HEK293T (cell line): ENCODE measurements around the gene SLC25A33.
A peak's percentile ranks its signal among the peaks of the same experiment; 100 is the strongest.

Source experiments
- CTCF ChIA-PET: fragments of 350-600 bp; formaldehyde crosslinking; extraction: SDS; loops from one replicate; lab custom pipeline; 2021; ENCODE audit warnings: antibody characterized with exemption, inconsistent platforms; lab: Yijun Ruan, JAX
- POLR2A ChIA-PET: fragments of 350-600 bp; formaldehyde crosslinking; extraction: SDS; loops from one replicate; lab custom pipeline; 2020; ENCODE audit warnings: antibody characterized with exemption, inconsistent platforms; lab: Yijun Ruan, JAX
- DNase-seq: peaks from one replicate; pipeline ENCODE4 v3.0.0; 2012; ENCODE audit warnings: mixed read lengths; ENCODE audit errors: extremely low spot score
- ARNT ChIP-seq: fragments of 450-650 bp; IDR thresholded peaks from 2 replicates; pipeline ENCODE4 v1.6.1; 2017; ENCODE audit warnings: mild to moderate bottlenecking
- BHLHE40 ChIP-seq: fragments of 450-650 bp; IDR thresholded peaks from 2 replicates; pipeline ENCODE4 v1.6.1; 2016; ENCODE audit warnings: mild to moderate bottlenecking, moderate library complexity, borderline replicate concordance
- CTBP1 ChIP-seq: fragments of 450-650 bp; IDR thresholded peaks from 2 replicates; pipeline ENCODE4 v1.6.1; 2016; ENCODE audit warnings: borderline replicate concordance
- ELF4 ChIP-seq: fragments of 450-650 bp; IDR thresholded peaks from 2 replicates; pipeline ENCODE4 v1.6.1; 2017; ENCODE audit warnings: antibody characterized with exemption
- FOXA1 ChIP-seq: fragments of 450-650 bp; IDR thresholded peaks from 2 replicates; pipeline ENCODE4 v1.6.1; 2016; ENCODE audit warnings: mild to moderate bottlenecking
- FOXK2 ChIP-seq: fragments of 450-650 bp; IDR thresholded peaks from 2 replicates; pipeline ENCODE4 v1.6.1; 2016; ENCODE audit warnings: mild to moderate bottlenecking
- FOXM1 ChIP-seq: fragments of 450-650 bp; IDR thresholded peaks from 2 replicates; pipeline ENCODE4 v1.6.1; 2017; ENCODE audit warnings: mild to moderate bottlenecking, borderline replicate concordance
- HDGF ChIP-seq: fragments of 450-650 bp; IDR thresholded peaks from 2 replicates; pipeline ENCODE4 v1.6.1; 2017; ENCODE audit warnings: antibody characterized with exemption, borderline replicate concordance
- L3MBTL2 ChIP-seq: fragments of 450-650 bp; conservative IDR thresholded peaks from 2 replicates; pipeline ENCODE4 v1.6.1; 2016; ENCODE audit warnings: mild to moderate bottlenecking
- LEF1 ChIP-seq: fragments of 450-650 bp; IDR thresholded peaks from 2 replicates; pipeline ENCODE4 v1.6.1; 2017; ENCODE audit warnings: mild to moderate bottlenecking, borderline replicate concordance
- NFRKB ChIP-seq: fragments of 450-650 bp; IDR thresholded peaks from 2 replicates; pipeline ENCODE4 v1.6.1; 2016; ENCODE audit warnings: mild to moderate bottlenecking, moderate library complexity
- SP1 ChIP-seq: fragments of 450-650 bp; IDR thresholded peaks from 2 replicates; pipeline ENCODE4 v1.6.1; 2017
- SUZ12 ChIP-seq: fragments of 450-650 bp; IDR thresholded peaks from 2 replicates; pipeline ENCODE4 v1.6.1; 2016; ENCODE audit warnings: mild to moderate bottlenecking
- TARDBP ChIP-seq: fragments of 450-650 bp; IDR thresholded peaks from 2 replicates; pipeline ENCODE4 v1.6.1; 2016
- ZNF384 ChIP-seq: fragments of 450-650 bp; IDR thresholded peaks from 2 replicates; pipeline ENCODE4 v1.6.1; 2016
- TF ChIP-seq, protein P1 (sequence below): fragments of 450-650 bp; IDR thresholded peaks from 2 replicates; pipeline ENCODE4 v1.6.1; 2016

Gene SLC25A33

DNA sequence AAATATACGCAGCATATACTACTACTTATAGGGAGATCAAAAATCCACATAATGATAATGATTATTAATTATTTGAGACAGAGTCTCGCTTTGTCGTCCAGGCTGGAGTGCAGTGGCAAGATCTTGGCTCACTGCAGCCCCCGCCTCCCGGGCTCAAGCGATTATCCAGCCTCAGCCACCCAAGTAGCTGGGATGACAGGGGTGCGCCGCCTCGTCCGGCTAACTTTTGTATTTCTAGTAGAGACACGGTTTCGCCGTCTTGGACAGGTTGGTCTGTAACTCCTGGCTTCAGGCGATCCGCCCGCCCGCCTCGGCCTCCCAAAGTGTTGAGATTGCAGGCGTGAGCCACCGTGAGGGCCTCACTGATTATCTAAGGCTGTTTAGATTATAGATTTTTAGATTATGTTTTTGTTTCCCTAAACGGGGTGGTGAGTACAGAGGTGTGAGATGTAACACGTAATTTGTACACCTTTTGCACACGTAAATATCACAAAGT, 548 bp upstream of the SLC25A33 start:
- TF ChIP-seq L3MBTL2 = peak; percentile 77
- TF ChIP-seq NFRKB = no peak
- no peak for TF ChIP-seq FOXA1
- TF ChIP-seq HDGF = 0 out of 2 replicates have a peak, but pooled peaks have one; percentile 27
- no peak for DNase-seq
- CTCF ChIA-PET = interaction anchor here (0.6 to 1.2 kb wide), 2 partner anchors 21 to 48 kb away, joined by 3 read pairs; no protein-coding TSS in a partner anchor
- POLR2A ChIA-PET = interaction anchor here (0.6 to 1.2 kb wide), 19 partner anchors 9 to 248 kb away, joined by 3 to 17 read pairs (median 4); no protein-coding TSS in a partner anchor

DNA sequence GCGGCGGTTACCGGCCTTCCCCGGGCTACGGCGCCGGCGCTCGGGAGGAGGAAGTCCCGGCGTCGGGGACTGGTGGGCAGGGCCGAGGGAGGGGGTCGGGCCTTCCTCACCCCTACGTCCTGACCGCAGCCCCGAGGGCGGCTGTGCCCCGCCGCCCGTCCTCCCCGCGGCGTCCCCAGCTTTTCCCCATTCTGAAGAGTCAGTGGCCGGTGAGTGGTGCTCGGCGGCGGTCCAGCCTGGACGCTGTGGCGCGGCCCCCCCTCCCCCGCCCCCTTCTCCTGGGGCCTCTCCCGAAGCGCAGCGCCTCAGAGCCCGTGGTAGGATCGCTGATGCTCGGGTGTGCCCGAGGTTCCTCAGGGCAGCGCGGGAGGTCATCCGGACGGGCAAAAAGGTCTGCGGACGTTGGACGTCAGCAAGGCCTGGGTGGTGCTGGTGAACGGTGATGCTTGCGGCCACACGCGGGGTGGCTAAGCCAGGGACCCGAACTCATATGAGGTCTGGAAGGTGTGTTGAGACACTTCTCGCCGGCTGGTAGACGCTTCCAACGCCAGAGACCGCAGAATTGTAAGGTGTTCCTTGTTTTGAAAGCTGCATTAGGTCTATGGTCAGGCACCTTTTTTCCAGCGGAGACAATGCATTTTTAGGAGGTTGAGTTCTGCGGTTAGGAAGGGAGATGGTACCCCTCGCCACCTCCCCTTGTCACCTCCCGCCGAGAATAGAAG, 725 bp downstream of the SLC25A33 start:
- ChIA-PET POLR2A (interaction anchor here (0.6 to 1.2 kb wide), 13 partner anchors 11 to 250 kb away, joined by 3 to 17 read pairs (median 4); no protein-coding TSS in a partner anchor), CTCF (no interaction called here)
- TF ChIP-seq FOXM1 = peak; percentile 29; the same call in 1 of the 2 replicates
- peak; percentile 26; the same call in 1 of the 2 replicates for TF ChIP-seq L3MBTL2
- TF ChIP-seq FOXK2 = no peak
- DNase-seq = peak; percentile 54

DNA sequence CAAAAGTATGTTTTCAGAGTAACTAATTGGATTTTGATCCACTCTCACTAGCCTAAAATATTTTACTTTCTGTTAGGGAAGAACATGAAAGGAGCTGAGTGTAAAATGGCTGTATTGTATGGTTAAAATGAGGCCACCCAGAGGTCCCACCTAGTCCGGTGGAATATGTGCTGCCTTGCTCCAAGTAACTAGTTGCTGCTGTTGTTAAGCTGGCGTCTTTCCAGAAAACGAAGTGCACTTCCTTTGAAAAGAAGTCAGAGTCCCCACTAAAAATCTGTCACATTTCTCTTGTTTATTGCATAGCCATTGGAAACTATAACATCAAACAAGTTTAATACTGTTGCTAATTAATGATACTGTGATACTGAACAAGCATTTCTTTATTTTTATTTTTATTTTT, 3.2 kb downstream of the SLC25A33 start:
- ChIA-PET CTCF (interaction anchor here (0.8 kb wide), 1 partner anchor 15 kb away, joined by 3 read pairs; no protein-coding TSS in a partner anchor), POLR2A (interaction anchor here (0.6 kb wide), 1 partner anchor 9 kb away, joined by 3 read pairs; no protein-coding TSS in a partner anchor)
- TF ChIP-seq ARNT (no peak), ELF4 (no peak), FOXM1 (no peak)
- DNase-seq = no peak

DNA sequence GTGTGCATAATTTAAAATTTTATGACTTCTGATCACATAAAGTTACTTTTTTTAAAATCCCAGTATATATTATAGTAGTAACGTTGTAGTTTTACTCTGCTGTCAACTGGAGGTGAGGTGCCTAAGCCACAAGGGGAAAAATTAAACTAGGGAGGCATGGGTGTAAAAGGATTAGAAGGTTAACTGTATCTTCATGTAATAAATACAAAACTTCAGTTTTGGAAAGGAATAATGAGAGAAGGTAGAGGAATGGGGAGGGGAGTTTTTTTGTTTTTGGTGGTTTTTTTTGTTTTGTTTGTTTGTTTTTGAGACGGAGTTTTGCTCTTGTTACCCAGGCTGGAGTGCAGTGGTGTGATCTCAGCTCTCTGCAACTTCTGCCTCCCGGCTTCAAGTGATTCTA, 5.7 kb downstream of the SLC25A33 start:
- POLR2A ChIA-PET = no interaction called here
- no peak for DNase-seq
- TF ChIP-seq CTBP1 = no peak
- TF ChIP-seq LEF1 = no peak
- no peak for TF ChIP-seq SUZ12
- no peak for TF ChIP-seq L3MBTL2
- TF ChIP-seq ELF4 = no peak
- TF ChIP-seq ZNF384 = no peak
- TF ChIP-seq HDGF = no peak
- CTCF ChIA-PET = no interaction called here

DNA sequence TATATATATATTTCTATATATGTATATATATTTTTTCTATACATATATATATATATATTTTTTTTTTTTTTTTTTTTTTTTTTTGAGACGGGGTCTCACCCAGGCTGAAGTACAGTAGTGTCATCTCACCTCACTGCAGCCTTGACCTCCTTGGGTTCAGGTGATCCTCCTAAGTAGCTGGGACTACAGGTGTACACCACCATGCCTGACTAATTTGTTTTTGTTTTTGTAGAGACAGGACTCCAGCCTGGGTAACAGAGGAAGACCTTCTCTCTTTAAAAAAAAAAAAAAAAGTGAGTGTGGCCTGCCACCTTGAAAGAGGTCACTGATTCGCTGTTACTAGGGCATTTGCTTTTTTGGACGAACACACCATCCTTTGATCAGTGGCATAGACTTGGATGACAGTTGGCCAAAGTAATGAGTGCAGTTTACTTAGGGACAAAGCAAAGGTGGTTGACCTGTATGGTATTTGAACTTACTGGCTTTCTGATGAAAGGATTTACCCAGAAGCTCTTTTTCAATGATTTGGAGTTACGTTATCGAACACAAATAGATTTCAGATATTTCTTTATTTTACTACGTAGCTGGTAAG, 10.8 kb downstream of the SLC25A33 start:
- DNase-seq = no peak
- TF ChIP-seq LEF1 = no peak
- no peak for TF ChIP-seq BHLHE40
- TF ChIP-seq ARNT = no peak
- no peak for TF ChIP-seq FOXK2
- no peak for TF ChIP-seq NFRKB
- no peak for TF ChIP-seq CTBP1
- no peak for TF ChIP-seq SUZ12
- TF ChIP-seq L3MBTL2 = no peak
- CTCF ChIA-PET = no interaction called here
- POLR2A ChIA-PET = interaction anchor here (1.8 kb wide), 1 partner anchor 11 kb away, joined by 7 read pairs; the partner anchor contains the start of gene SLC25A33

DNA sequence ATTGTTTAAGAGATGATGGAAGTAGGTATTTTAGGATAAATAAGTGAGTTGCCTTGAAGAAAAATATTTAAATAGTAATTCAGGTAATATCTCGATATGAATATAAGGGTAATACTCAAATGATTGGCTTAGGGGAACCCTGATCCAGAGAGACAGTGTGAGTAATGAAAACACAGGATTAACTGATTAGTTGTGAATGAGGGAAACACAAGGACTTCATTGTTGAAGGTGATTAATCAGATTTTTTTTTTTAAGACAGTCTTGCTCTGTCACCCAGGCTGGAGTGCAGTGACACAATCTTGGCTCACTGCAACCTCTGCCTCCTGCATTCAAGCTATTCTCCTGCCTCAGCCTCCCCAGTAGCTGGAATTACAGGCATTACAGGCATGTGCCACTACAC, 12.7 kb downstream of the SLC25A33 start:
- CTCF ChIA-PET = no interaction called here
- POLR2A ChIA-PET = interaction anchor here (0.9 to 1.3 kb wide), 2 partner anchors 9 to 10 kb away, joined by 3 read pairs; no protein-coding TSS in a partner anchor
- DNase-seq = no peak
- TF ChIP-seq CTBP1 (no peak), FOXM1 (no peak), HDGF (no peak), TARDBP (no peak), ZNF384 (no peak), SUZ12 (no peak), ARNT (no peak), NFRKB (no peak), FOXK2 (no peak), L3MBTL2 (no peak), SP1 (no peak), BHLHE40 (no peak)
- TF ChIP-seq, protein P1, sequence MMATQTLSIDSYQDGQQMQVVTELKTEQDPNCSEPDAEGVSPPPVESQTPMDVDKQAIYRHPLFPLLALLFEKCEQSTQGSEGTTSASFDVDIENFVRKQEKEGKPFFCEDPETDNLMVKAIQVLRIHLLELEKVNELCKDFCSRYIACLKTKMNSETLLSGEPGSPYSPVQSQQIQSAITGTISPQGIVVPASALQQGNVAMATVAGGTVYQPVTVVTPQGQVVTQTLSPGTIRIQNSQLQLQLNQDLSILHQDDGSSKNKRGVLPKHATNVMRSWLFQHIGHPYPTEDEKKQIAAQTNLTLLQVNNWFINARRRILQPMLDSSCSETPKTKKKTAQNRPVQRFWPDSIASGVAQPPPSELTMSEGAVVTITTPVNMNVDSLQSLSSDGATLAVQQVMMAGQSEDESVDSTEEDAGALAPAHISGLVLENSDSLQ = no peak

DNA sequence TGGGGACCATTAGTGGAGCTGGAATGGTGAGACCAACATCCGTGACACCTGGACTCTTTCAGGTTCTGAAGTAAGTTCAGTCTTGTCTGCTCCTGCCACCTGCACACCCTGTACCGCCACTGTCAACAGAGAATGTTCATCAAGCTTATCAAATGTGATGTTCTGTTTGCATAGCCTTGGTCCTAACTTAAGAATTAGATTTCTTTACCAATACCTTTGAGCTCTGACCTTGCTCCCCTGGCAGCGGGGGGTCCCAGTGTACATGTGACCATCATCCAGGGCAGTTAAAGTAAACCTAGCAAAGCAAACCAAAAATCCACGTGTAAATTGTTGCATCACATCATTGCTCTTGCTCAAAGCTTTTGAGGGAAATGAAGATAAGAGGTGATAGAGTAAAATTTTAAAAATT, 14.5 kb downstream of the SLC25A33 start:
- POLR2A ChIA-PET = interaction anchor here (2.4 kb wide), 1 partner anchor 14 kb away, joined by 12 read pairs; the partner anchor contains the start of gene SLC25A33
- TF ChIP-seq ELF4 = no peak
- no peak for TF ChIP-seq TARDBP
- no peak for TF ChIP-seq FOXM1
- no peak for TF ChIP-seq SUZ12
- no peak for TF ChIP-seq CTBP1
- no peak for TF ChIP-seq ARNT
- TF ChIP-seq, protein P1 = no peak
- TF ChIP-seq FOXK2 = no peak
- TF ChIP-seq LEF1 = no peak
- TF ChIP-seq SP1 = no peak
- TF ChIP-seq HDGF = no peak
- TF ChIP-seq NFRKB = no peak
- no peak for TF ChIP-seq ZNF384
- no peak for TF ChIP-seq BHLHE40
- TF ChIP-seq FOXA1 = no peak
- TF ChIP-seq L3MBTL2 = no peak
- CTCF ChIA-PET = interaction anchor here (0.8 kb wide), 1 partner anchor 412 kb away, joined by 3 read pairs; no protein-coding TSS in a partner anchor
- no peak for DNase-seq
